ENCODE measurements around the gene PKD2. TPM values are rescaled to one million over a fixed set of nuclear protein-coding genes. Genes with fewer than 3 reads are reported as not detected.

PKD2 gene
- total RNA-seq, 2 donors from 2014 or later = 7.3 to 9.1 TPM

- Mint-ChIP-seq H3K36me3 (ENCODE audit: insufficient read depth in 2 of 2) (no peaks in the 10 kb centered on the region), H3K4me1 (ENCODE audit: low read depth) (no peaks in the 10 kb centered on the region), H3K27ac (no peak overlapping the region), H3K9me3 (no peaks in the 10 kb centered on the region), H3K4me3 (no peak overlapping the region), H3K27me3 (ENCODE audit: low read depth) (peaks cover 11% of the 10 kb centered on the region)
- DNase-seq (no peak), ATAC-seq (replicated peaks in 1 of 2) (no peak)
These were observed 4.2 kb upstream of the PKD2 start for GRCh38 chr4:88003261-88003660.

GRCh38 chr4:88005076-88005475, 2.4 kb upstream of the PKD2 start:
- Mint-ChIP-seq H3K4me3 (no peak overlapping the region), H3K27ac (no peak overlapping the region), H3K27me3 (ENCODE audit: low read depth) (peaks cover 11% of the 10 kb centered on the region), H3K36me3 (ENCODE audit: insufficient read depth in 2 of 2) (peaks cover 0 to 4% of the 10 kb centered on the region in 2 donors), H3K4me1 (ENCODE audit: low read depth) (peaks cover 13% of the 10 kb centered on the region), H3K9me3 (no peaks in the 10 kb centered on the region)
- ATAC-seq (replicated peaks in 1 of 2) (no peak), DNase-seq (no peak)

- Mint-ChIP-seq H3K36me3 (ENCODE audit: insufficient read depth in 2 of 2) (peaks cover 0 to 7% of the 10 kb centered on the region in 2 donors), H3K4me3 (peak overlapping the region in 1 of 2 donors; percentile 77), H3K27ac (no peak overlapping the region), H3K27me3 (ENCODE audit: low read depth) (peaks cover 11% of the 10 kb centered on the region), H3K9me3 (no peaks in the 10 kb centered on the region), H3K4me1 (ENCODE audit: low read depth) (peaks cover 20% of the 10 kb centered on the region)
- ATAC-seq (replicated peaks in 1 of 2) (no peak), DNase-seq (no peak)
These were observed 1.5 kb upstream of the PKD2 start for GRCh38 chr4:88005946-88006345.

- Mint-ChIP-seq H3K4me1 (ENCODE audit: low read depth) (peaks cover 30% of the 10 kb centered on the region), H3K4me3 (peak overlapping the region; percentile 76 to 77), H3K36me3 (ENCODE audit: insufficient read depth in 2 of 2) (peaks cover 0 to 7% of the 10 kb centered on the region in 2 donors), H3K27me3 (ENCODE audit: low read depth) (peaks cover 11% of the 10 kb centered on the region), H3K9me3 (no peaks in the 10 kb centered on the region), H3K27ac (peak overlapping the region; percentile 72)
- no peak for ATAC-seq (replicated peaks in 1 of 2)
- DNase-seq = no peak
These were observed 505 bp upstream of the PKD2 start for GRCh38 chr4:88006956-88007303.

- Mint-ChIP-seq H3K9me3 (no peaks in the 10 kb centered on the region), H3K36me3 (ENCODE audit: insufficient read depth in 2 of 2) (peaks cover 0 to 7% of the 10 kb centered on the region in 2 donors), H3K4me3 (peak overlapping the region; percentile 88 to 93), H3K27me3 (ENCODE audit: low read depth) (peaks cover 11% of the 10 kb centered on the region), H3K4me1 (ENCODE audit: low read depth) (peaks cover 43% of the 10 kb centered on the region), H3K27ac (peak overlapping the region; percentile 38)
- ATAC-seq (replicated peaks in 1 of 2) (peak; percentile 31 to 44), DNase-seq (peak; percentile 31 to 34)
These were observed 797 bp downstream of the PKD2 start for GRCh38 chr4:88008122-88008742.

GRCh38 chr4:88008743-88009171, 1.3 kb downstream of the PKD2 start:
- Mint-ChIP-seq H3K9me3 (no peaks in the 10 kb centered on the region), H3K27me3 (ENCODE audit: low read depth) (peaks cover 11% of the 10 kb centered on the region), H3K4me1 (ENCODE audit: low read depth) (peaks cover 44% of the 10 kb centered on the region), H3K27ac (peak overlapping the region; percentile 38), H3K4me3 (peak overlapping the region; percentile 88 to 93), H3K36me3 (ENCODE audit: insufficient read depth in 2 of 2) (peaks cover 0 to 7% of the 10 kb centered on the region in 2 donors)
- DNase-seq (no peak), ATAC-seq (replicated peaks in 1 of 2) (no peak)

GRCh38 chr4:88009871-88010270, 2.4 kb downstream of the PKD2 start:
- H3K36me3 Mint-ChIP-seq (ENCODE audit: insufficient read depth in 2 of 2) = peaks cover 0 to 7% of the 10 kb centered on the region in 2 donors
- no peaks in the 10 kb centered on the region for H3K9me3 Mint-ChIP-seq
- peaks cover 44% of the 10 kb centered on the region for H3K4me1 Mint-ChIP-seq (ENCODE audit: low read depth)
- no peak overlapping the region for H3K4me3 Mint-ChIP-seq
- no peak overlapping the region for H3K27ac Mint-ChIP-seq
- DNase-seq = no peak
- H3K27me3 Mint-ChIP-seq (ENCODE audit: low read depth) = peaks cover 11% of the 10 kb centered on the region
- no peak for ATAC-seq (replicated peaks in 1 of 2)

- H3K4me1 Mint-ChIP-seq (ENCODE audit: low read depth) = peaks cover 44% of the 10 kb centered on the region
- H3K9me3 Mint-ChIP-seq = no peaks in the 10 kb centered on the region
- peak overlapping the region; percentile 29 to 38 for H3K4me3 Mint-ChIP-seq
- H3K27ac Mint-ChIP-seq = no peak overlapping the region
- no peak for ATAC-seq (replicated peaks in 1 of 2)
- H3K27me3 Mint-ChIP-seq (ENCODE audit: low read depth) = peaks cover 11% of the 10 kb centered on the region
- DNase-seq = no peak
- H3K36me3 Mint-ChIP-seq (ENCODE audit: insufficient read depth in 2 of 2) = peaks cover 0 to 7% of the 10 kb centered on the region in 2 donors
These were observed 3.5 kb downstream of the PKD2 start for GRCh38 chr4:88010966-88011365.

- H3K4me3 Mint-ChIP-seq = peak overlapping the region; percentile 16 to 27
- ATAC-seq (replicated peaks in 1 of 2) (no peak), DNase-seq (no peak)
- H3K9me3 Mint-ChIP-seq = no peaks in the 10 kb centered on the region
- H3K4me1 Mint-ChIP-seq (ENCODE audit: low read depth) = peaks cover 44% of the 10 kb centered on the region
- no peak overlapping the region for H3K27ac Mint-ChIP-seq
- no peaks in the 10 kb centered on the region for H3K27me3 Mint-ChIP-seq (ENCODE audit: low read depth)
- H3K36me3 Mint-ChIP-seq (ENCODE audit: insufficient read depth in 2 of 2) = peaks cover 0 to 7% of the 10 kb centered on the region in 2 donors
These were observed 5.2 kb downstream of the PKD2 start for GRCh38 chr4:88012647-88013046.

- H3K27me3 Mint-ChIP-seq (ENCODE audit: low read depth) = no peaks in the 10 kb centered on the region
- H3K27ac Mint-ChIP-seq = no peak overlapping the region
- ATAC-seq (replicated peaks in 1 of 2) (no peak), DNase-seq (no peak)
- peaks cover 34% of the 10 kb centered on the region for H3K4me1 Mint-ChIP-seq (ENCODE audit: low read depth)
- H3K9me3 Mint-ChIP-seq = no peaks in the 10 kb centered on the region
- peaks cover 0 to 3% of the 10 kb centered on the region in 2 donors for H3K36me3 Mint-ChIP-seq (ENCODE audit: insufficient read depth in 2 of 2)
- H3K4me3 Mint-ChIP-seq = no peak overlapping the region
These were observed 7.0 kb downstream of the PKD2 start for GRCh38 chr4:88014386-88014905.

GRCh38 chr4:88015659-88016295, 8.3 kb downstream of the PKD2 start:
- ATAC-seq (replicated peaks in 1 of 2) (no peak), DNase-seq (no peak)
- Mint-ChIP-seq H3K4me1 (ENCODE audit: low read depth) (peaks cover 26% of the 10 kb centered on the region), H3K27me3 (ENCODE audit: low read depth) (no peaks in the 10 kb centered on the region), H3K27ac (no peak overlapping the region), H3K4me3 (no peak overlapping the region), H3K9me3 (no peaks in the 10 kb centered on the region), H3K36me3 (ENCODE audit: insufficient read depth in 2 of 2) (peaks cover 0 to 4% of the 10 kb centered on the region in 2 donors)

GRCh38 chr4:88017516-88018297, 10.3 kb downstream of the PKD2 start:
- Mint-ChIP-seq H3K4me1 (ENCODE audit: low read depth) (peaks cover 6% of the 10 kb centered on the region), H3K9me3 (no peaks in the 10 kb centered on the region), H3K36me3 (ENCODE audit: insufficient read depth in 2 of 2) (peaks cover 0 to 3% of the 10 kb centered on the region in 2 donors), H3K27me3 (ENCODE audit: low read depth) (no peaks in the 10 kb centered on the region), H3K27ac (no peak overlapping the region), H3K4me3 (no peak overlapping the region)
- ATAC-seq (replicated peaks in 1 of 2) = no peak
- no peak for DNase-seq

GRCh38 chr4:88018466-88018865, 11.0 kb downstream of the PKD2 start:
- H3K36me3 Mint-ChIP-seq (ENCODE audit: insufficient read depth in 2 of 2) = peaks cover 0 to 5% of the 10 kb centered on the region in 2 donors
- H3K27me3 Mint-ChIP-seq (ENCODE audit: low read depth) = no peaks in the 10 kb centered on the region
- H3K9me3 Mint-ChIP-seq = no peaks in the 10 kb centered on the region
- no peaks in the 10 kb centered on the region for H3K4me1 Mint-ChIP-seq (ENCODE audit: low read depth)
- no peak overlapping the region for H3K4me3 Mint-ChIP-seq
- ATAC-seq (replicated peaks in 1 of 2) (no peak), DNase-seq (no peak)
- H3K27ac Mint-ChIP-seq = no peak overlapping the region
